Liver (tissue), 9 donors: Measurements from ENCODE around the gene CNDP2. TPM values are rescaled to one million over a fixed set of nuclear protein-coding genes. Genes with fewer than 3 reads are reported as not detected.

Experiments used
- DNase-seq: peaks from one replicate; pipeline ENCODE4 v3.0.0-alpha.2; 2017; ENCODE audit warnings: low spot score
- H3K27ac ChIP-seq, 2 donors: one replicate each; pipeline ENCODE4 v1.7.0; 2013; ENCODE audit warnings: inconsistent platforms in 2 of 2, low read length in 2 of 2, control low read depth in 1 of 2, low read depth in 1 of 2, mild to moderate bottlenecking in 1 of 2
- H3K27me3 ChIP-seq, 4 donors: one replicate each; pipeline versions ENCODE4 v1.6.1 to v1.7.0; 2013; ENCODE audit warnings: low read length in 3 of 4, inconsistent platforms in 1 of 4, mild to moderate bottlenecking in 1 of 4, moderate library complexity in 1 of 4; ENCODE audit not compliant: control insufficient read depth in 4 of 4, insufficient read depth in 4 of 4
- H3K36me3 ChIP-seq, 4 donors: one replicate each; pipeline versions ENCODE4 v1.6.1 to v1.7.0; 2013; ENCODE audit warnings: low read length in 3 of 4, mild to moderate bottlenecking in 3 of 4, low read depth in 1 of 4, moderate library complexity in 1 of 4; ENCODE audit not compliant: control insufficient read depth in 4 of 4, insufficient read depth in 3 of 4
- H3K4me1 ChIP-seq, 4 donors: one replicate each; pipeline versions ENCODE4 v1.6.1 to v1.7.0; 2013; ENCODE audit warnings: low read length in 3 of 4, mild to moderate bottlenecking in 3 of 4, moderate library complexity in 1 of 4; ENCODE audit not compliant: control insufficient read depth in 4 of 4, insufficient read depth in 4 of 4
- H3K4me3 ChIP-seq, 3 donors: one replicate each; pipeline versions ENCODE4 v1.6.1 to v1.7.0; 2013; ENCODE audit warnings: low read length in 3 of 3, control low read depth in 1 of 3, low read depth in 1 of 3, mild to moderate bottlenecking in 1 of 3
- H3K9ac ChIP-seq, 2 donors: one replicate each; pipeline ENCODE4 v1.7.0; 2013; ENCODE audit warnings: low read length in 2 of 2, mild to moderate bottlenecking in 2 of 2, moderate library complexity in 2 of 2, control low read depth in 1 of 2, low read depth in 1 of 2
- H3K9me3 ChIP-seq, 4 donors: one replicate each; pipeline versions ENCODE4 v1.6.1 to v1.7.0; 2013; ENCODE audit warnings: low read length in 3 of 4; ENCODE audit not compliant: control insufficient read depth in 4 of 4
- EGR1 ChIP-seq, 2 donors: IDR thresholded peaks; 2 replicates each; pipeline ENCODE4 v1.6.1; 2016 to 2018; ENCODE audit warnings: antibody characterized with exemption in 2 of 2, low read depth in 2 of 2
- FOXA1 ChIP-seq: IDR thresholded peaks from 2 replicates; pipeline ENCODE4 v1.6.1; 2016; ENCODE audit warnings: antibody characterized with exemption
- FOXA2 ChIP-seq: IDR thresholded peaks from 2 replicates; pipeline ENCODE4 v1.6.1; 2016; ENCODE audit warnings: antibody characterized with exemption
- GABPA ChIP-seq, 2 donors: IDR thresholded peaks in 1 of 2; conservative IDR thresholded peaks in 1 of 2; 2 replicates each; pipeline ENCODE4 v1.6.1; 2016; ENCODE audit warnings: antibody characterized with exemption in 2 of 2, mild to moderate bottlenecking in 1 of 2, moderate library complexity in 1 of 2
- HNF4A ChIP-seq, 2 donors: conservative IDR thresholded peaks; 2 replicates each; pipeline ENCODE4 v1.6.1; 2016; ENCODE audit warnings: antibody characterized with exemption in 2 of 2, mild to moderate bottlenecking in 2 of 2
- JUND ChIP-seq, 2 donors: IDR thresholded peaks; 2 replicates each; pipeline ENCODE4 v1.6.1; 2016; ENCODE audit warnings: antibody characterized with exemption in 2 of 2
- NR2F2 ChIP-seq: IDR thresholded peaks from 2 replicates; pipeline ENCODE4 v1.6.1; 2016; ENCODE audit warnings: antibody characterized with exemption
- RAD21 ChIP-seq, 2 donors: IDR thresholded peaks; 2 replicates each; pipeline ENCODE4 v1.6.1; 2016; ENCODE audit warnings: antibody characterized with exemption in 2 of 2, mild to moderate bottlenecking in 2 of 2
- RXRA ChIP-seq, 2 donors: IDR thresholded peaks; 2 replicates each; pipeline ENCODE4 v1.6.1; 2017 to 2018; ENCODE audit warnings: antibody characterized with exemption in 2 of 2, mild to moderate bottlenecking in 1 of 2
- SP1 ChIP-seq: IDR thresholded peaks from 2 replicates; pipeline ENCODE4 v1.6.1; 2018; ENCODE audit warnings: antibody characterized with exemption, mild to moderate bottlenecking
- TAF1 ChIP-seq: conservative IDR thresholded peaks from 2 replicates; pipeline ENCODE4 v1.6.1; 2016; ENCODE audit warnings: antibody characterized with exemption, mild to moderate bottlenecking
- YY1 ChIP-seq: IDR thresholded peaks from 2 replicates; pipeline ENCODE4 v1.6.1; 2016; ENCODE audit warnings: antibody characterized with exemption, mild to moderate bottlenecking
- WGBS: extraction: QIAGEN DNeasy Blood & Tissue Kit; methylation state at CpG from one replicate; pipeline ENCODE4 v1.1.7; 2013; 5-methylcytosine and 5-hydroxymethylcytosine counted together
- polyA plus RNA-seq, 2 donors: library from polyadenylated mRNA; stranded (reverse) in 1 of 2; unstranded in 1 of 2; fragments of 200-250 nt in 1 of 2; fragments of >200 nt in 1 of 2; fragmentation: Nextera tagmentation in 1 of 2; extraction: Ambion mirVana in 1 of 2; gene quantifications; one replicate each; pipeline versions ENCODE4 v1.2.1 to v1.2.3, GENCODE V29; 2013 to 2015
- total RNA-seq, 2 donors: library from RNA; depleted of rRNA; stranded (reverse); fragments of >200 nt; gene quantifications; one replicate each; pipeline ENCODE4 v1.2.3, GENCODE V29; 2014
- TF ChIP-seq, protein P1 (sequence below): IDR thresholded peaks from 2 replicates; pipeline ENCODE4 v1.6.1; 2016; ENCODE audit warnings: antibody characterized with exemption
- TF ChIP-seq, protein P2 (sequence below): IDR thresholded peaks from 2 replicates; pipeline ENCODE4 v1.6.1; 2016; ENCODE audit warnings: antibody characterized with exemption
- TF ChIP-seq, protein P3 (sequence below): IDR thresholded peaks from 2 replicates; pipeline ENCODE4 v1.6.1; 2016; ENCODE audit warnings: antibody characterized with exemption, mild to moderate bottlenecking
- TF ChIP-seq, protein P4 (sequence below): fragments of 150-350 bp; IDR thresholded peaks from 2 replicates; pipeline ENCODE4 v1.5.1; 2017; ENCODE audit warnings: improper control_type of control experiment, low read depth, low read length; ENCODE audit not compliant: missing input control
- TF ChIP-seq, protein P5 (sequence below): IDR thresholded peaks from 2 replicates; pipeline ENCODE4 v1.6.1; 2016; ENCODE audit warnings: antibody characterized with exemption
- donor health status: healthy.
- donor health status: healthy.
- donor health status: healthy.
- donor health status: healthy.
- donor health status: healthy.

CNDP2 gene
- total and polyA plus RNA-seq, 4 donors: 65.5 to 167 (median 141) TPM

DNA sequence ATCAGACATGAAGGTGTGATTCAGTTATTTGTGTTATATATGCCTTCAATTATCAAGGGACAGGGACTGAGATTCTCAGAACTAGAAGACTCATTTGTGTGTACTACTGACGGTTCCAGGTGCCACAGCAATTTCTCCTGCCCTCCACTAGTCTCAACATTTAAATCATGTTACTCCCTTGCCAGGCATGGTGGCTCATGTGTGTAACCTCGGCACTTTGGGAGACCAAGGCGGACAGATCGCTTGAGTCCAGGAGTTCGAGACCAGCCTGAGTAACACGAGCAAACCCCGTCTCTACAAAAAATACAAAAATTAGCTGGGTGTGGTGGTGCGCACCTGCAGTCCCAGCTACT lies 1.1 kb downstream of the CNDP2 start:
- peaks cover 5 to 46% (median 34%) of the 10 kb centered on the region in 4 donors for H3K4me1 ChIP-seq
- peak overlapping the region; percentile 79 to 95 for H3K9ac ChIP-seq
- peaks cover 0 to 4% (median 2%) of the 10 kb centered on the region in 4 donors for H3K36me3 ChIP-seq
- peak overlapping the region; percentile 82 to 86 (median 85) for H3K4me3 ChIP-seq
- H3K9me3 ChIP-seq: no peaks in the 10 kb centered on the region
- TF ChIP-seq, protein P1, sequence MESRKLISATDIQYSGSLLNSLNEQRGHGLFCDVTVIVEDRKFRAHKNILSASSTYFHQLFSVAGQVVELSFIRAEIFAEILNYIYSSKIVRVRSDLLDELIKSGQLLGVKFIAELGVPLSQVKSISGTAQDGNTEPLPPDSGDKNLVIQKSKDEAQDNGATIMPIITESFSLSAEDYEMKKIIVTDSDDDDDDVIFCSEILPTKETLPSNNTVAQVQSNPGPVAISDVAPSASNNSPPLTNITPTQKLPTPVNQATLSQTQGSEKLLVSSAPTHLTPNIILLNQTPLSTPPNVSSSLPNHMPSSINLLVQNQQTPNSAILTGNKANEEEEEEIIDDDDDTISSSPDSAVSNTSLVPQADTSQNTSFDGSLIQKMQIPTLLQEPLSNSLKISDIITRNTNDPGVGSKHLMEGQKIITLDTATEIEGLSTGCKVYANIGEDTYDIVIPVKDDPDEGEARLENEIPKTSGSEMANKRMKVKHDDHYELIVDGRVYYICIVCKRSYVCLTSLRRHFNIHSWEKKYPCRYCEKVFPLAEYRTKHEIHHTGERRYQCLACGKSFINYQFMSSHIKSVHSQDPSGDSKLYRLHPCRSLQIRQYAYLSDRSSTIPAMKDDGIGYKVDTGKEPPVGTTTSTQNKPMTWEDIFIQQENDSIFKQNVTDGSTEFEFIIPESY: no peak
- TF ChIP-seq GABPA (IDR thresholded peaks at IDR 0.05 in 1 of 2, conservative IDR thresholded peaks at IDR 0.05 in 1 of 2): no peak
- no peak for TF ChIP-seq SP1
- TF ChIP-seq FOXA2: no peak
- no peak for TF ChIP-seq TAF1
- TF ChIP-seq RXRA (IDR thresholded peaks at IDR 0.05): no peak
- no peak for TF ChIP-seq YY1
- TF ChIP-seq FOXA1: no peak
- TF ChIP-seq, protein P2, sequence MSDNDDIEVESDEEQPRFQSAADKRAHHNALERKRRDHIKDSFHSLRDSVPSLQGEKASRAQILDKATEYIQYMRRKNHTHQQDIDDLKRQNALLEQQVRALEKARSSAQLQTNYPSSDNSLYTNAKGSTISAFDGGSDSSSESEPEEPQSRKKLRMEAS: no peak
- TF ChIP-seq RAD21 (IDR thresholded peaks at IDR 0.05): no peak
- TF ChIP-seq JUND (IDR thresholded peaks at IDR 0.05): no peak
- TF ChIP-seq, protein P3, sequence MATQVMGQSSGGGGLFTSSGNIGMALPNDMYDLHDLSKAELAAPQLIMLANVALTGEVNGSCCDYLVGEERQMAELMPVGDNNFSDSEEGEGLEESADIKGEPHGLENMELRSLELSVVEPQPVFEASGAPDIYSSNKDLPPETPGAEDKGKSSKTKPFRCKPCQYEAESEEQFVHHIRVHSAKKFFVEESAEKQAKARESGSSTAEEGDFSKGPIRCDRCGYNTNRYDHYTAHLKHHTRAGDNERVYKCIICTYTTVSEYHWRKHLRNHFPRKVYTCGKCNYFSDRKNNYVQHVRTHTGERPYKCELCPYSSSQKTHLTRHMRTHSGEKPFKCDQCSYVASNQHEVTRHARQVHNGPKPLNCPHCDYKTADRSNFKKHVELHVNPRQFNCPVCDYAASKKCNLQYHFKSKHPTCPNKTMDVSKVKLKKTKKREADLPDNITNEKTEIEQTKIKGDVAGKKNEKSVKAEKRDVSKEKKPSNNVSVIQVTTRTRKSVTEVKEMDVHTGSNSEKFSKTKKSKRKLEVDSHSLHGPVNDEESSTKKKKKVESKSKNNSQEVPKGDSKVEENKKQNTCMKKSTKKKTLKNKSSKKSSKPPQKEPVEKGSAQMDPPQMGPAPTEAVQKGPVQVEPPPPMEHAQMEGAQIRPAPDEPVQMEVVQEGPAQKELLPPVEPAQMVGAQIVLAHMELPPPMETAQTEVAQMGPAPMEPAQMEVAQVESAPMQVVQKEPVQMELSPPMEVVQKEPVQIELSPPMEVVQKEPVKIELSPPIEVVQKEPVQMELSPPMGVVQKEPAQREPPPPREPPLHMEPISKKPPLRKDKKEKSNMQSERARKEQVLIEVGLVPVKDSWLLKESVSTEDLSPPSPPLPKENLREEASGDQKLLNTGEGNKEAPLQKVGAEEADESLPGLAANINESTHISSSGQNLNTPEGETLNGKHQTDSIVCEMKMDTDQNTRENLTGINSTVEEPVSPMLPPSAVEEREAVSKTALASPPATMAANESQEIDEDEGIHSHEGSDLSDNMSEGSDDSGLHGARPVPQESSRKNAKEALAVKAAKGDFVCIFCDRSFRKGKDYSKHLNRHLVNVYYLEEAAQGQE: no peak
- no peak for TF ChIP-seq NR2F2
- TF ChIP-seq EGR1 (IDR thresholded peaks at IDR 0.05; ENCODE audit: low read depth in 2 of 2): no peak
- TF ChIP-seq, protein P4, sequence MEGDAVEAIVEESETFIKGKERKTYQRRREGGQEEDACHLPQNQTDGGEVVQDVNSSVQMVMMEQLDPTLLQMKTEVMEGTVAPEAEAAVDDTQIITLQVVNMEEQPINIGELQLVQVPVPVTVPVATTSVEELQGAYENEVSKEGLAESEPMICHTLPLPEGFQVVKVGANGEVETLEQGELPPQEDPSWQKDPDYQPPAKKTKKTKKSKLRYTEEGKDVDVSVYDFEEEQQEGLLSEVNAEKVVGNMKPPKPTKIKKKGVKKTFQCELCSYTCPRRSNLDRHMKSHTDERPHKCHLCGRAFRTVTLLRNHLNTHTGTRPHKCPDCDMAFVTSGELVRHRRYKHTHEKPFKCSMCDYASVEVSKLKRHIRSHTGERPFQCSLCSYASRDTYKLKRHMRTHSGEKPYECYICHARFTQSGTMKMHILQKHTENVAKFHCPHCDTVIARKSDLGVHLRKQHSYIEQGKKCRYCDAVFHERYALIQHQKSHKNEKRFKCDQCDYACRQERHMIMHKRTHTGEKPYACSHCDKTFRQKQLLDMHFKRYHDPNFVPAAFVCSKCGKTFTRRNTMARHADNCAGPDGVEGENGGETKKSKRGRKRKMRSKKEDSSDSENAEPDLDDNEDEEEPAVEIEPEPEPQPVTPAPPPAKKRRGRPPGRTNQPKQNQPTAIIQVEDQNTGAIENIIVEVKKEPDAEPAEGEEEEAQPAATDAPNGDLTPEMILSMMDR: no peak
- TF ChIP-seq HNF4A (conservative IDR thresholded peaks at IDR 0.05): no peak
- TF ChIP-seq, protein P5, sequence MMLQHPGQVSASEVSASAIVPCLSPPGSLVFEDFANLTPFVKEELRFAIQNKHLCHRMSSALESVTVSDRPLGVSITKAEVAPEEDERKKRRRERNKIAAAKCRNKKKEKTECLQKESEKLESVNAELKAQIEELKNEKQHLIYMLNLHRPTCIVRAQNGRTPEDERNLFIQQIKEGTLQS: no peak
- peak overlapping the region; percentile 96 to 97 for H3K27ac ChIP-seq
- WGBS: 83% methylated on average over 8 of the region's 8 CpGs
- DNase-seq: no peak
- H3K27me3 ChIP-seq: no peaks in the 10 kb centered on the region
